Ovary (tissue), 3 donors: ENCODE results near the gene TNNT2.

Source experiments
- CTCF ChIP-seq, 3 donors: fragments of 450-650 bp in 2 of 3; fragments of 200-600 bp in 1 of 3; IDR thresholded peaks; one replicate each; pipeline versions ENCODE4 v1.5.1 to v1.8.0; 2016 to 2022; ENCODE audit warnings: antibody characterized with exemption in 3 of 3, mild to moderate bottlenecking in 1 of 3
- EP300 ChIP-seq: sonication (generic); formaldehyde crosslinking; IDR thresholded peaks from one replicate; pipeline ENCODE4 v1.6.1; 2017; ENCODE audit warnings: antibody characterized with exemption
- donor health status: DM: no; HTN: no; CAD: no.

GRCh38 chr1:201311356-201312011 is 66.0 kb downstream of the TNNT2 start:
- TF ChIP-seq CTCF (IDR thresholded peaks at IDR 0.05) = no peak
- TF ChIP-seq EP300 = no peak
